GM18861 (cell line): Measurements from ENCODE around the gene CNTFR.

Experiments used
- ATAC-seq: cut with Tn5 transposase; IDR thresholded peaks from one replicate; pipeline ENCODE4 v1.9.1; 2021; ENCODE audit not compliant: unreplicated experiment

CNTFR gene

DNA sequence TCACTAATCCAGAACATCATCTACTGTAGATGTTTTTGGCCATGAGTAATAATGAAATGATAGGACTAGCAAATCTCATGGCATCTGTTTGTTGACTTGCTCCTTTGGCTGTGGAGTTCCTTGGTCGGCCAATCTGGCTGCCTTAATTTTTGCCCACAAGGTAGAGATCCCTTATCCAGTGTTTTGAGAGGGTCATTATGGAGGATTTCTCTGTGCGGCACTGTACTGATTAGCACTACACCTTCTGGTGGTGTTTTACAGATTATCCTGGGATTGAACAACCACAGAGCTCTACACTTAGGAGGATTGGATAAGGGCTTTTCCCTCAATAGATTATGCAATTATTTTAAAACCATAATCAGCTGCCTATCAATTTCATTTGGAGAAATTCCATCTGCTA is 63.5 kb downstream of the CNTFR start:
- ATAC-seq, result no peak

DNA sequence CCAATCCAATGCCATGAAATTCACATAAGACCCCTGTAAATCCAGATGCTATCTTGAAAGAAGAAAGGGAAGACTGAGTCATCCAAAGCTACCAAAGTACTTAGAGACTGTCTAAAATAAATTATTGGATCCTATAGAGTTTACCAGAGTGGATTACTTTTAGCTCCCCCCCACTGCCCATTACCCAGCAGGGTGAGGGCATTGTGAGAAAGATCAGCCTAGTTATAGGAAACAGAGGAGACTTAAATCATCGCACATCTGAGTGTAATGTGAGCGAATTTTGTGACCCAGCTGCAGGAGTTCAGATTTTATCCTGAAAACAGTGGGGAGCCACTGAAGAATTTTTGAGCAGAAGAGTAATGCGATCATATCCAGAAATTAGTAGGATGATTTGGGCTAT is 65.2 kb downstream of the CNTFR start:
- no peak for ATAC-seq

GRCh38 chr9:34522971-34523797 is 66.3 kb downstream of the CNTFR start, which contains the start of gene ENHO:
Gene ENHO, minus strand, starts transcription at chr9:34522990. Its CDS starts 1,295 bp downstream, at chr9:34521695.
- ATAC-seq, result peak; percentile 67

DNA sequence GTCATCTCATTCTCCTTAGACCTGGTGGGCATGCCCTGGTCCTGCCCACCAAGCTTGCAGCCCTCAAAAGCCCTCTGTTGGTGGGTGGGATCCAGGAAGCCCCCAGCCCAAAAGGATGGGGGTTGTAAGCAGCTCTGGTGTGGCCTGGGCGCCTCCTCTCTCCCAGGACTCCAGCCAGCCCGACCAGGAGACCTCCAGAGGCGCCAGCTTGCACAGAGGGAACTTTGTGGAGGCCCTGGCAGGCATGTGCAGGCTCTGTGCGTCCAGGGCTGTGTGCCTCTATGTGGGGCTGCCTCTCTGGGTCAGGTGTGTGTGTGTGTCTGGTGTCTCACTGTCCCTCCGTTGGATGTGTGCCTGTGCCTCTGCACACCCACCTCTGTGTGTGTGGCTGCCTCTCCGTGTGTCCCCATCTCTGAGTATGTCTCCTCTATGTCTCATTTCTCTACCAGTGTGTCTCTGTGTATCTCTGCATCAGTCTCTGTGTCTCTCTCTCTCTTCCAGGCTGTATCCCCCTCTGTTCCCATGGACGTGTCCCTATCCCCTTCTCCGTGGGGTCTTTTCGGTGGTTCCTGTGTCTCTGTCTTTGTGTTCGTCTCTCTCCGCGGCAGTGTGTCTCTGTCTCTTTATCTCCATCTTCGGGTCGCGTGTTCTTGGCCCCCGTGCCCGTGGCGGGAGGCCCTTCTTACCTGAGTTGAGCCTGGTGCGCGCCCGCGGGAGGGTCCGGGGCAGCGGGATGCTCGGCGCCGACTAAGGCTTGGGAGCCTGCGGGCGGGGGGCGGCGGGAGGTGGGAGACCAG is 67.2 kb downstream of the CNTFR start:
- ATAC-seq, result no peak

DNA sequence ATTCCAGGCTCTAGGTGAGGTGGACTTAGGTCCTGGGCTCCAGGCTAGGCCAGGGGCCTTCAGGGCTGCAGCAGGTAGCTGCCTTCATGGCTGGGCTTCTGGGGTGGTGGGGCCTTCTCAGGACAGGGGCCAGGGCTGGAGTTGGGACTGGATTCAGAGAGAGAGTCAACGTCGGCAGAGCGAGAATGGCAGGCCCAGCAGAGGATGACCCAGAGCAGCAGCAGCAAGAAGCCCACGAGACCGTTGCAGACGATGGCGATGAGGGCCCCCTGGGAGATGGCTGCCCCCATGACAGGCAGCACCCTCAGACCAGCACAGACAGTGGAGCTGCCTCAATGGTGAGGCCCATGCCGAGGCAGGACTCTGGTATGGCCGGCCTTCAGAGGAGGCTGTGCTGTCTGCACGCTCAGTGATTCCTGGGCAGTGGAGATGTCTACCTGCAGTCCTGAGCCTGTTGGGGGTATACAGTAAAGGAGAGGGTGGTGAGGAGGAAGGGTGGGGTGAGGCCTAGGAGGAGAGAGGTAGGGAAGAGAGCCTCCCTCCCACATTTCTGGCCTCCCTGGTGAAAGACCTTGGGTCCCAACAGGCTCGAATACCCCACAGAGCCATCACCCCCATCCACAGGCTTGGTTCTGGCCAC is 68.0 kb downstream of the CNTFR start:
- no peak for ATAC-seq

DNA sequence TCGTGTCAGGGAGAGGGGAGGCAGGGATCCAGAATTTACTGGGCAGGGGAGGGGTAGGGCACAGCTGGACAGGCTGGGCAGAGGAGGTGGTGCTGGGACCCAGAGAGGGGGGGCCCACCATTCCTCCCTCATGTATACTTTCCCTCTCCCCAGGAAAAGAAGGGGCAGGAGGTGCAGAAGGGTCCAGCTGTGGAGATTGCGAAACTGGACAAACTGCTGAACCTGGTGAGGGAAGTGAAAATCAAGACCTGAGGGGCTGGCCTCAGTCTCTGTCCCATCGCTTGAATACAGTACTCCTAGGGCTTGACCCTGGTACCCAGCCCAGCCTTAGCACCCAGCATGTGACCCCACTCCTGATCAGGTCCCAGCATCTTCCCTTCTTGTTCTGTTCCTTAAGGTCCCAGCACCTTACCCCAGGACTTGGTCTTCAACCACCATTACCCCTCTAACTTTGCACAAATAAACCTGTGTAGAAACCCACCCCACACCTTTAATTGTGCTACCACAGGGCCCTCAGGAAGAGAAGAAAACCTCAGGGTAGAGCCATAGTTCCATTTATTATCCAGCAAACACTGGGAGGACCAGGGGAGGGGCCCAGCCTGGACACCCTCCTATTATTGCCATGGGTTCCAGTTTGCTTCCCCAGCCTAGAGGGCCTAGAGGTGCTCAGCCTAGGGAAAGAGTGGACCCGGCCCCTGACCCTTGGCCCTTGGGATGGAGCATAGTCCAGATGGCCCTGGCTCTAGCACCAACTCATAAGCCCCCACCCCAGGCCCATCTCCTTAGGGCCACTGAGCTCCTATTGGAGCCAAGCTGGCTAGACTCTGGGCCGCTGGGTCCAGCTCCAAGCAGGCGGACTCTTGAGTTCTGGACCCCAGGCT is 68.8 kb downstream of the CNTFR start:
- ATAC-seq, result no peak

- no peak for ATAC-seq
These were observed 69.4 kb downstream of the CNTFR start for GRCh38 chr9:34520096-34520495.

- ATAC-seq, result no peak
These were observed 70.1 kb downstream of the CNTFR start for GRCh38 chr9:34519321-34520020.

GRCh38 chr9:34518896-34519295 is 70.6 kb downstream of the CNTFR start:
- no peak for ATAC-seq

- no peak for ATAC-seq
These were observed 71.4 kb downstream of the CNTFR start for GRCh38 chr9:34518110-34518616.

DNA sequence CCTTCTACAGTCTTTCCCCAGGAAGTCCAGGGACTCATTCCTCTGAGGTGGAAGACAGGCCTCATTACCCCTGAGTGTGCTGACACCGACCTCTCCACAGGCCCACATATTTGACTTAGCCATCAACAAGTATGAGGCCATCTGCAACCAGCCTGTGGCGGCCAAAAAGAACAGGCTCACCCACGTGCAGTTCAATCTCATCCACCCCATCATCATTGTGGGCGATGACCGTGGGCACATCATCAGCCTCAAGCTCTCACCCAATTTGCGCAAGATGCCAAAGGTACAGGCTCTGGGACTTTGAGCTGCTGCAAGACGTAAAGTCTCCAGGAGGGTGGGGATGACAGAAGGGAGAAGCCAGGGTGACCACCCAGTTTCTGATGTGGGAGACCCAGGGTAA is 72.3 kb downstream of the CNTFR start:
- ATAC-seq, result no peak

DNA sequence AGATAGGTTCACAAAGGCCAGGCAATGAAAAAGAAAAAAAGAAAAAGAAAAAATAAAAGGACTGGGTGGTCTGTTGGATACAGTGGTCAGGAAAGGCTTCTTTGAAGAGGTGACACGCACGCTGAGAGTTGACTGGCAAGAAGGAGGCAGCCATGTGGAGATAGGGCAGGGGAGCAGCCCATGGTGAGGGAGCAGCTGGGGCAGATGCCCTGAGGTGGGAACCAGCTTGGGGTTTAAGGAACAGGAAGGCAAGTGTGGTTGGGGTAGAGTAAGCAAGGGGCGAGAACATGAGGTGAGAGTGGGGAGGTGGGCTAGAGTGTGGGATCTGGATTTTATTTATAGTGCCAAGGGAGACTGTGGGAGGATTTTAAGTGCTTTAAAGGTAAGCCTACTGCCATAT is 73.6 kb downstream of the CNTFR start:
- no peak for ATAC-seq

- ATAC-seq, result no peak
These were observed 74.7 kb downstream of the CNTFR start for GRCh38 chr9:34514816-34515215.

DNA sequence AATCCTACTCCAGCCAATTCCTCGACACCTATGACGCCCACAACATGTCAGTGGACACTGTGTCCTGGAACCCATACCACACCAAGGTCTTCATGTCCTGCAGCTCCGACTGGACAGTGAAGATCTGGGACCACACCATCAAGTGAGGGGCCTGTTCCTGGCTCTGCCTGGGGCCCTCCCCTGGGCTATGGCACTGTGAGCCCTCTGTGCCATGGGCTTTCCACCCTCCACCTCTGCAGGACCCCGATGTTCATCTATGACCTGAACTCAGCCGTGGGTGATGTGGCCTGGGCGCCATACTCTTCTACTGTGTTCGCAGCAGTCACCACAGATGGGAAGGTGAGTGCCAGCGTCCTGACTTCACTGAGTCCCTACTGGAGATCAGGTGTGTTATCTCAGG is 75.1 kb downstream of the CNTFR start:
- no peak for ATAC-seq

- ATAC-seq, result no peak
These were observed 75.8 kb downstream of the CNTFR start for GRCh38 chr9:34513567-34514214.

DNA sequence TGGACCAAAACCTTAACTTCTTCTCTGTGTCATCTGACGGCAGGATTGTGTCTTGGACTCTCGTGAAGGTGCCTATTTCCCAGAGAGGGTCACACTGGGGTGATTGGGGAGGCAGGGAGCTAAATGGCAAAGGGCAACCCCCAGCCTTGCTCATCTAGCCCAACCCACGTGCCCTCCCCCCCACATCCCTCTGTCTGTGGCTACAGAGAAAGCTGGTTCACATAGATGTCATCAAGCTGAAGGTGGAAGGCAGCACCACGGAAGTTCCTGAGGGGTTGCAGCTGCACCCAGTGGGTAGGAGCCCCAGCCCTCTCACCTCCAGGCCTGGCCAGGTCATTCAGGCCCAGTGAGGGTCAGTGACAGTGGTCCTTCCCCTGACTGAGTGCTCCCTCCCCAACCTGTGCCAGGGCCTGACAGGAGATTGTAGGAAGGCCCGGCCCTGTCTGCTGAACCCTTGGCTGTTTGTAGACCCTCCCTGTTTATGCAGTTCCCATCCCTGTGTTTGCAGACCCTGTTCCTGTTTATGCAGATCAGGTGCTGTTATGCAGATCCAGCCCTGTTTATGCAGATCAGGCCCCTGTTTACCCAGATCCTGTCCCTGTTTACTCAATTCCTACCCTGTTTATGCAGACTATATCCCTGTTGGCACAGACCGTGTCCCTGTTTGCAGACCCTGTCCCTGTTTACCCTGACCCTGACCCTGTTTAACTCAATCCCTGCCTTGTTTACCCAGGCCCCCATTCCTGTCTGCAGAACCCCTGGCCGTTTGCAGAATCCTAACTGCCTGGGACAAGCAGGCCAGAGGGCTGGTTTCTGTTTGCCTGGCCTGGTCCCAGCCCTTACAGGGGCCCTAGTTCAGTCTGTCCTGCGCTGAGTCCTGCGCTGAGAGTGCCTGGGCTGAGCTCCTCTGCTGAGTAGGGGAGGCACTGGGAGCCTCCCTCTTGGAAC is 77.1 kb downstream of the CNTFR start:
- ATAC-seq, result no peak

- ATAC-seq, result no peak
These were observed 78.7 kb downstream of the CNTFR start for GRCh38 chr9:34510497-34511468.
